Calu3 (cell line): ENCODE results near the gene ECT2. TPM values are rescaled to one million over a fixed set of nuclear protein-coding genes. Genes with fewer than 3 reads are reported as not detected.
A peak's percentile ranks its signal among the peaks of the same experiment; 100 is the strongest.

Experiments used
- BruUV-seq: library from RNA; stranded (reverse); fragments of 400-500 nt; replicated peaks from 2 replicates; lab custom pipeline; 2021; lab: Mats Ljungman, UMichigan
- CTCF ChIA-PET: fragments of 300-600 bp; sonication (Branson Sonifier 250); formaldehyde crosslinking; loops from one replicate; lab custom pipeline; 2022; ENCODE audit warnings: antibody characterized with exemption; lab: Charles Lee
- DNase-seq: peaks from one replicate; pipeline ENCODE4 v3.0.0; 2022
- H3K27ac Mint-ChIP-seq: one replicate; pipeline ENCODE4 v1.8.0; 2022; ENCODE audit warnings: mixed read lengths; ENCODE audit not compliant: unreplicated experiment
- H3K27me3 Mint-ChIP-seq: one replicate; pipeline ENCODE4 v1.8.0; 2022; ENCODE audit warnings: mixed read lengths; ENCODE audit not compliant: unreplicated experiment
- H3K36me3 Mint-ChIP-seq: one replicate; pipeline ENCODE4 v1.8.0; 2022; ENCODE audit warnings: mild to moderate bottlenecking, moderate library complexity, mixed read lengths; ENCODE audit not compliant: insufficient read depth, unreplicated experiment
- H3K4me1 Mint-ChIP-seq: one replicate; pipeline ENCODE4 v1.8.0; 2022; ENCODE audit warnings: mild to moderate bottlenecking, low read depth, mixed read lengths; ENCODE audit not compliant: unreplicated experiment
- H3K4me3 Mint-ChIP-seq: one replicate; pipeline ENCODE4 v1.8.0; 2022; ENCODE audit warnings: mild to moderate bottlenecking, low read depth, moderate library complexity, mixed read lengths; ENCODE audit not compliant: unreplicated experiment
- H3K9me3 Mint-ChIP-seq: one replicate; pipeline ENCODE4 v1.8.0; 2022; ENCODE audit warnings: low read depth, mixed read lengths; ENCODE audit not compliant: unreplicated experiment
- intact Hi-C: fragments of 100-400 bp; cut with micrococcal nuclease; formaldehyde crosslinking; loops from one replicate; pipeline ENCODE4 v1.10.0; 2022; ENCODE audit not compliant: unreplicated experiment
- total RNA-seq: library from RNA; stranded (reverse); gene quantifications from 2 replicates; pipeline ENCODE4 v1.2.3, GENCODE V29; 2022
- TF ChIP-seq, protein P1 (sequence below): fragments of 200-600 bp; IDR thresholded peaks from one replicate; pipeline ENCODE4 v1.8.0; 2022; ENCODE audit warnings: antibody characterized with exemption; ENCODE audit not compliant: unreplicated experiment

Gene ECT2
- total RNA-seq, 1 experiment from 2014 or later = 201 TPM

DNA sequence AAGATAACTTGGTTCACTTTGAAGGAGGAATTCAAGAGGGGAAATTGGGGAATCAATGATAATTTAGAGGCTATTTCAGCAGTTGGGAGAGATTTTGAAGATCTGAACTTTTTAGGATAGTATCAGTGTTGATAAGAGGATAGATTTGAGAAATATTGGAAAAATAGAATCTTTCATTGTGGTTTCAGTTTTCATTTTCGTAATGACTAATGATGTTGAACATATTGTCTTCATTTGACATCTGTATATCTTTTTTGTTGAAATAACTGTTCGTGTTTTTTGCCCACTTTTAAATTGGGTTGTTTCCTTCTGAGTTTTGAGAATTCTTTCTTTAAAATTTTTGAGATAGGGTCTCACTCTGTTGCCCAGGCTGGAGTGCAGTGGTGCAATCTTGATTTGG is 21.1 kb downstream of the ECT2 start:
- no peak overlapping the region for H3K4me3 Mint-ChIP-seq
- no peaks in the 10 kb centered on the region for H3K27me3 Mint-ChIP-seq
- no peak overlapping the region for H3K27ac Mint-ChIP-seq
- no TSS peak for BruUV-seq
- peaks cover 7% of the 10 kb centered on the region for H3K4me1 Mint-ChIP-seq
- no peaks in the 10 kb centered on the region for H3K9me3 Mint-ChIP-seq
- TF ChIP-seq, protein P1, sequence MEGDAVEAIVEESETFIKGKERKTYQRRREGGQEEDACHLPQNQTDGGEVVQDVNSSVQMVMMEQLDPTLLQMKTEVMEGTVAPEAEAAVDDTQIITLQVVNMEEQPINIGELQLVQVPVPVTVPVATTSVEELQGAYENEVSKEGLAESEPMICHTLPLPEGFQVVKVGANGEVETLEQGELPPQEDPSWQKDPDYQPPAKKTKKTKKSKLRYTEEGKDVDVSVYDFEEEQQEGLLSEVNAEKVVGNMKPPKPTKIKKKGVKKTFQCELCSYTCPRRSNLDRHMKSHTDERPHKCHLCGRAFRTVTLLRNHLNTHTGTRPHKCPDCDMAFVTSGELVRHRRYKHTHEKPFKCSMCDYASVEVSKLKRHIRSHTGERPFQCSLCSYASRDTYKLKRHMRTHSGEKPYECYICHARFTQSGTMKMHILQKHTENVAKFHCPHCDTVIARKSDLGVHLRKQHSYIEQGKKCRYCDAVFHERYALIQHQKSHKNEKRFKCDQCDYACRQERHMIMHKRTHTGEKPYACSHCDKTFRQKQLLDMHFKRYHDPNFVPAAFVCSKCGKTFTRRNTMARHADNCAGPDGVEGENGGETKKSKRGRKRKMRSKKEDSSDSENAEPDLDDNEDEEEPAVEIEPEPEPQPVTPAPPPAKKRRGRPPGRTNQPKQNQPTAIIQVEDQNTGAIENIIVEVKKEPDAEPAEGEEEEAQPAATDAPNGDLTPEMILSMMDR = no peak
- CTCF ChIA-PET = no interaction called here
- intact Hi-C loops = no loop called here
- peaks cover 74% of the 10 kb centered on the region for H3K36me3 Mint-ChIP-seq
- no peak for DNase-seq

DNA sequence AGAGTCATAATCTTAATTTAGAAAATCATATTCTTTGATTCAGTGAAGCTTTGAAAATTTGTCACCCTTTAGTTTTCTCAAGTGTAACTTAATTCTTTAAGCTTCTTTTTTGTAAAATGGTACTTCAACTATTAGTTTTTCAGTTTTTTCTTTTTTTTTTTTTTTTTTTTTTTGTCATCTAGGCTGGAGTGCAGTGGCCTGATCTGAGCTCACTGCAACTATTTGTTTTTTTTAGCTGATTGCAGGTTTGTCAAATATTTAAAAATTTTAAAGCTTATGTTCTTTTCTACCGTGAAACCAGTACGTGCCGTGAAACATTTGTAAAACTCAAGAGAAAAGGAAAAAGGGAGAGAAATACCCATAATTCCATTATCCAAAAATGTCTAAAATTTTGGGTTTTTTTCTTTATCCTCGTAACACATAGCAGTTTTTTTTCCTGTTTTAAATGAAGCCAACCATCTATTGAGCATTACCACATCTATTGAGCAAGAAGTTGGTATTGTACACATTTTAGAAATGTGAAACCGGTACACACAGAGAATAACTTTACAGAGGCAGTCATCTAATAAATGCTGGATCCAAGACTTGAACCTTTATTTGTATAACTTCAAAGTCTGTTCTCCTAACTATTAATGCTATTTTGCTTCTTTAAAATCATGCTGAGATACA is 25.7 kb downstream of the ECT2 start:
- CTCF ChIA-PET = interaction anchor here (0.6 kb wide), 2 partner anchors 26 to 225 kb away, joined by 4 read pairs; partner anchors contain the start of gene ECT2
- TF ChIP-seq, protein P1 = no peak
- H3K4me3 Mint-ChIP-seq = no peak overlapping the region
- H3K4me1 Mint-ChIP-seq = peaks cover 6% of the 10 kb centered on the region
- no peak overlapping the region for H3K27ac Mint-ChIP-seq
- intact Hi-C loops = no loop called here
- no peaks in the 10 kb centered on the region for H3K9me3 Mint-ChIP-seq
- no peaks in the 10 kb centered on the region for H3K27me3 Mint-ChIP-seq
- no TSS peak for BruUV-seq
- DNase-seq = no peak
- peaks cover 73% of the 10 kb centered on the region for H3K36me3 Mint-ChIP-seq

DNA sequence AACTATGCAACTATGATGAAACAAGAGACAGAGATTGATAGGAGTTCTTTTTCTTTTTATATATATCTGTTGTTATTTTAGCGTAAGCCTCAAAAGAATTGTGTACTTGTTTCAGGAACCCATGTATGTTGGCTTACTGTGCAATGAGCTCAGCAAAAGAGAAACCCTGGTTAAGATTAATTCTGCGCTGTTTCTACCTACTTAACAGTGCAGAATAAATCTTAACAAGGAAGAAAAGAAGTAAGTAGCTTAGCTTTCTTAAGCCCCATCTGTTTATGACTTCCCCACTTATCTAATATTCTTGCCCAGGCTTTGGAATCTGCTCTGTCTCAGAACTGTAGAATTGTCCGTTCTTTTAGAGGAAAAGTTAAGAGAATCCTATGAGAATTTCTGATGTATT is 27.4 kb downstream of the ECT2 start:
- TF ChIP-seq, protein P1 = no peak
- CTCF ChIA-PET = interaction anchor here (1.1 kb wide), 2 partner anchors 9 to 22 kb away, joined by 5 to 7 read pairs; no protein-coding TSS in a partner anchor
- peak overlapping the region; percentile 31 for H3K27ac Mint-ChIP-seq
- no peaks in the 10 kb centered on the region for H3K27me3 Mint-ChIP-seq
- intact Hi-C loops = no loop called here
- H3K4me3 Mint-ChIP-seq = no peak overlapping the region
- no peaks in the 10 kb centered on the region for H3K9me3 Mint-ChIP-seq
- H3K36me3 Mint-ChIP-seq = peaks cover 70% of the 10 kb centered on the region
- no TSS peak for BruUV-seq
- DNase-seq = no peak
- no peaks in the 10 kb centered on the region for H3K4me1 Mint-ChIP-seq

DNA sequence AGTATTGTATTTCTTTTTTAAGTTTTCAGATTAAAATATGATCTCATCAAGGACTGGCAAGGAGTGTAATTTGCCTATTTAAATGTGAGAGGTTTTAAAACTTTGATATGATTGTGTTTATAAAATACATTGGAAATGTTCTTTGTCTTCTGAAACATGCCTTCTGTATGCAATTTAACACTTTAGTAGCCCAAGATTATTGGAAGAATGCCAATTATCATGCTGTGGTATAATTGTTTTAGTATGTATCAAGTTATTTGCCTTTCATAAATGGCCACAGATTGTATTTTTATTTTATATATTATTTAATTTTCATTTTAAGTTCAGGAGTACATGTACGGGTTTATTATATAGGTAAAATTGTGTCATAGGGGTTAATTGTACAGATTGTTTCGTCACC is 31.7 kb downstream of the ECT2 start:
- no peaks in the 10 kb centered on the region for H3K4me1 Mint-ChIP-seq
- TF ChIP-seq, protein P1 = no peak
- H3K4me3 Mint-ChIP-seq = no peak overlapping the region
- CTCF ChIA-PET = no interaction called here
- DNase-seq = no peak
- H3K9me3 Mint-ChIP-seq = no peaks in the 10 kb centered on the region
- intact Hi-C loops = no loop called here
- no peak overlapping the region for H3K27ac Mint-ChIP-seq
- peaks cover 64% of the 10 kb centered on the region for H3K36me3 Mint-ChIP-seq
- no TSS peak for BruUV-seq
- H3K27me3 Mint-ChIP-seq = no peaks in the 10 kb centered on the region
